WTC11 (cell line): ENCODE data around the gene GRAMD4. TPM values are rescaled to one million over a fixed set of nuclear protein-coding genes. Genes with fewer than 3 reads are reported as not detected.

ENCODE experiments used
- ATAC-seq: fragments of 200-7000 bp; cut with Tn5 transposase; 2 replicates; pipeline ENCODE4 v1.10.0; 2021; ENCODE audit warnings: mild to moderate bottlenecking, moderate library complexity
- CTCF ChIA-PET: fragments of 300-600 bp; sonication (Branson Sonifier 250); formaldehyde crosslinking; loops from one replicate; lab custom pipeline; 2021; ENCODE audit warnings: antibody characterized with exemption; lab: Charles Lee
- POLR2A ChIA-PET: fragments of 350-600 bp; sonication (Branson Sonifier 250); formaldehyde crosslinking; loops from one replicate; lab custom pipeline; 2021; ENCODE audit warnings: antibody characterized with exemption; lab: Charles Lee
- DNase-seq: peaks from one replicate; pipeline ENCODE4 v3.0.0; 2021; ENCODE audit warnings: low spot score
- H3K27ac Mint-ChIP-seq: 2 replicates; pipeline ENCODE4 v1.8.0; 2021; ENCODE audit warnings: mixed read lengths
- H3K27me3 Mint-ChIP-seq: 2 replicates; pipeline ENCODE4 v1.8.0; 2021; ENCODE audit warnings: low read depth, mild to moderate bottlenecking, moderate library complexity, mixed read lengths
- H3K36me3 Mint-ChIP-seq: 2 replicates; pipeline ENCODE4 v1.8.0; 2021; ENCODE audit warnings: mixed read lengths
- H3K4me1 Mint-ChIP-seq: 2 replicates; pipeline ENCODE4 v1.8.0; 2022; ENCODE audit warnings: mixed read lengths
- H3K4me3 Mint-ChIP-seq: 2 replicates; pipeline ENCODE4 v1.8.0; 2021; ENCODE audit warnings: mild to moderate bottlenecking, moderate library complexity, mixed read lengths
- H3K9me3 Mint-ChIP-seq: 2 replicates; pipeline ENCODE4 v1.8.0; 2021; ENCODE audit warnings: mixed read lengths
- ATF1 ChIP-seq: sonication (generic); formaldehyde crosslinking; IDR thresholded peaks from 2 replicates; pipeline ENCODE4 v1.8.1; 2023; ENCODE audit warnings: mild to moderate bottlenecking, moderate library complexity, missing genetic modification reagents
- CREM ChIP-seq: sonication (generic); formaldehyde crosslinking; IDR thresholded peaks from 2 replicates; pipeline ENCODE4 v1.8.1; 2022; ENCODE audit warnings: mild to moderate bottlenecking, missing genetic modification reagents, moderate library complexity
- FOXJ3 ChIP-seq: sonication (generic); formaldehyde crosslinking; IDR thresholded peaks from 2 replicates; pipeline ENCODE4 v1.9.0; 2021; ENCODE audit warnings: missing genetic modification reagents, mild to moderate bottlenecking, borderline replicate concordance
- HMGA2 ChIP-seq: fragments of 250-450 bp; sonication (Bioruptor Pico); IDR thresholded peaks from 2 replicates; pipeline ENCODE4 v1.4.0; 2021; ENCODE audit warnings: mild to moderate bottlenecking, moderate library complexity
- JAZF1 ChIP-seq: fragments of 250-450 bp; sonication (Bioruptor Pico); IDR thresholded peaks from 2 replicates; pipeline ENCODE4 v1.9.0; 2021; ENCODE audit warnings: moderate library complexity, mild to moderate bottlenecking, inconsistent platforms
- MYBL2 ChIP-seq: sonication (generic); formaldehyde crosslinking; IDR thresholded peaks from 2 replicates; pipeline ENCODE4 v1.8.1; 2023; ENCODE audit warnings: mild to moderate bottlenecking, moderate library complexity, missing genetic modification reagents
- NFYB ChIP-seq: sonication (generic); formaldehyde crosslinking; conservative IDR thresholded peaks from 2 replicates; pipeline ENCODE4 v1.8.0; 2022; ENCODE audit warnings: low read depth, missing genetic modification reagents
- NR3C1 ChIP-seq: sonication (generic); formaldehyde crosslinking; conservative IDR thresholded peaks from 2 replicates; pipeline ENCODE4 v1.8.1; 2023; ENCODE audit warnings: low read depth, mild to moderate bottlenecking, missing genetic modification reagents
- RELA ChIP-seq: sonication (generic); formaldehyde crosslinking; IDR thresholded peaks from 2 replicates; pipeline ENCODE4 v1.8.1; 2022; ENCODE audit warnings: missing genetic modification reagents, mild to moderate bottlenecking, borderline replicate concordance
- SMAD4 ChIP-seq: sonication (generic); formaldehyde crosslinking; IDR thresholded peaks from 2 replicates; pipeline ENCODE4 v1.8.0; 2022; ENCODE audit warnings: mild to moderate bottlenecking, missing genetic modification reagents
- SP1 ChIP-seq: sonication (generic); formaldehyde crosslinking; conservative IDR thresholded peaks from 2 replicates; pipeline ENCODE4 v1.8.1; 2022; ENCODE audit warnings: missing genetic modification reagents
- TP53 ChIP-seq: sonication (generic); formaldehyde crosslinking; IDR thresholded peaks from 2 replicates; pipeline ENCODE4 v1.8.1; 2023; ENCODE audit warnings: mild to moderate bottlenecking, missing genetic modification reagents
- ZBTB21 ChIP-seq: sonication (generic); formaldehyde crosslinking; IDR thresholded peaks from 2 replicates; pipeline ENCODE4 v1.8.1; 2023; ENCODE audit warnings: mild to moderate bottlenecking, missing genetic modification reagents, borderline replicate concordance
- ZNF121 ChIP-seq: sonication (generic); formaldehyde crosslinking; IDR thresholded peaks from 2 replicates; pipeline ENCODE4 v1.8.0; 2023; ENCODE audit warnings: missing genetic modification reagents
- ZNF416 ChIP-seq: fragments of 250-450 bp; sonication (Bioruptor Pico); IDR thresholded peaks from 2 replicates; pipeline ENCODE4 v1.9.0; 2021; ENCODE audit warnings: mild to moderate bottlenecking, inconsistent platforms
- ZNF423 ChIP-seq: fragments of 250-450 bp; sonication (Bioruptor Pico); IDR thresholded peaks from 2 replicates; pipeline ENCODE4 v2.1.2; 2022; ENCODE audit warnings: mild to moderate bottlenecking, moderate library complexity
- total RNA-seq: library from RNA; stranded (reverse); gene quantifications from 3 replicates; pipeline ENCODE4 v1.2.3, GENCODE V29; 2021
- TF ChIP-seq, protein P1 (sequence below): sonication (generic); formaldehyde crosslinking; IDR thresholded peaks from 2 replicates; pipeline ENCODE4 v1.8.1; 2022; ENCODE audit warnings: low read depth, mild to moderate bottlenecking, moderate library complexity, missing genetic modification reagents, borderline replicate concordance
- TF ChIP-seq, protein P2 (sequence below): sonication (generic); formaldehyde crosslinking; IDR thresholded peaks from 2 replicates; pipeline ENCODE4 v1.8.1; 2023; ENCODE audit warnings: mild to moderate bottlenecking, moderate library complexity, missing genetic modification reagents
- TF ChIP-seq, protein P3 (sequence below): fragments of 250-450 bp; sonication (Bioruptor Pico); IDR thresholded peaks from 2 replicates; pipeline ENCODE4 v1.9.0; 2021; ENCODE audit warnings: mild to moderate bottlenecking
- TF ChIP-seq, protein P4 (sequence below): sonication (generic); formaldehyde crosslinking; IDR thresholded peaks from 2 replicates; pipeline ENCODE4 v1.8.1; 2022; ENCODE audit warnings: mild to moderate bottlenecking, moderate library complexity, missing genetic modification reagents
- TF ChIP-seq, protein P5 (sequence below): fragments of 250-450 bp; sonication (Bioruptor Pico); IDR thresholded peaks from 2 replicates; pipeline ENCODE4 v1.8.0; 2021; ENCODE audit warnings: mild to moderate bottlenecking
- TF ChIP-seq, protein P6 (sequence below): sonication (generic); formaldehyde crosslinking; conservative IDR thresholded peaks from 2 replicates; pipeline ENCODE4 v1.8.1; 2023; ENCODE audit warnings: mild to moderate bottlenecking, low read depth, missing genetic modification reagents, moderate library complexity
- TF ChIP-seq, protein P7 (sequence below): sonication (generic); formaldehyde crosslinking; IDR thresholded peaks from 2 replicates; pipeline ENCODE4 v1.8.0; 2023; ENCODE audit warnings: missing genetic modification reagents

Gene GRAMD4
- total RNA-seq, 1 experiment from 2014 or later = 41.0 TPM

DNA sequence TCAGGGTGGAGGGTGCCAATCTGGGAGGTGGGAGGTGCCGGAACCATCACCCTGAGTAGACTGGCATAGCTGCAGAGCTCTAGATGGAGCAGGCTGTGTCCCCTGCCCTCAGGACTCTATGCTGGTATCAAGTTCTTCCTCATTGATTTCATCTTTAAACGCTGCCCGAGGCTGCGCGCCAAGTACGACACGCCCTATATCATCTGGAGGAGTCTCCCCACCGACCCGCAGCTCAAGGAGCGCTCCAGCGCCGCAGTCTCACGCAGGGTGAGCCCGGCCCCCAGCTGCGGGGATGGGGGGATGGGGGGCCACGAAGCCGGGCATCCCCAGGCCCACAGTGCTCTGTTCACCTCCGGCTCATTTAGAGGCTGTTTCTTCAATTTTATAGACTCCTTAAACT, 52.5 kb downstream of the GRAMD4 start (continued):
- no peak for TF ChIP-seq ZNF423 (CRISPR knock-in tag)
- TF ChIP-seq MYBL2 = no peak
- TF ChIP-seq CREM (CRISPR knock-in tag) = no peak
- TF ChIP-seq ZNF121 (CRISPR knock-in tag) = no peak
- TF ChIP-seq, protein P1, sequence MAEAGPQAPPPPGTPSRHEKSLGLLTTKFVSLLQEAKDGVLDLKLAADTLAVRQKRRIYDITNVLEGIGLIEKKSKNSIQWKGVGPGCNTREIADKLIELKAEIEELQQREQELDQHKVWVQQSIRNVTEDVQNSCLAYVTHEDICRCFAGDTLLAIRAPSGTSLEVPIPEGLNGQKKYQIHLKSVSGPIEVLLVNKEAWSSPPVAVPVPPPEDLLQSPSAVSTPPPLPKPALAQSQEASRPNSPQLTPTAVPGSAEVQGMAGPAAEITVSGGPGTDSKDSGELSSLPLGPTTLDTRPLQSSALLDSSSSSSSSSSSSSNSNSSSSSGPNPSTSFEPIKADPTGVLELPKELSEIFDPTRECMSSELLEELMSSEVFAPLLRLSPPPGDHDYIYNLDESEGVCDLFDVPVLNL (CRISPR knock-in tag) = no peak
- TF ChIP-seq, protein P2, sequence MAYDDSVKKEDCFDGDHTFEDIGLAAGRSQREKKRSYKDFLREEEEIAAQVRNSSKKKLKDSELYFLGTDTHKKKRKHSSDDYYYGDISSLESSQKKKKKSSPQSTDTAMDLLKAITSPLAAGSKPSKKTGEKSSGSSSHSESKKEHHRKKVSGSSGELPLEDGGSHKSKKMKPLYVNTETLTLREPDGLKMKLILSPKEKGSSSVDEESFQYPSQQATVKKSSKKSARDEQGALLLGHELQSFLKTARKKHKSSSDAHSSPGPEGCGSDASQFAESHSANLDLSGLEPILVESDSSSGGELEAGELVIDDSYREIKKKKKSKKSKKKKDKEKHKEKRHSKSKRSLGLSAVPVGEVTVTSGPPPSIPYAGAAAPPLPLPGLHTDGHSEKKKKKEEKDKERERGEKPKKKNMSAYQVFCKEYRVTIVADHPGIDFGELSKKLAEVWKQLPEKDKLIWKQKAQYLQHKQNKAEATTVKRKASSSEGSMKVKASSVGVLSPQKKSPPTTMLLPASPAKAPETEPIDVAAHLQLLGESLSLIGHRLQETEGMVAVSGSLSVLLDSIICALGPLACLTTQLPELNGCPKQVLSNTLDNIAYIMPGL = no peak
- TF ChIP-seq, protein P3, sequence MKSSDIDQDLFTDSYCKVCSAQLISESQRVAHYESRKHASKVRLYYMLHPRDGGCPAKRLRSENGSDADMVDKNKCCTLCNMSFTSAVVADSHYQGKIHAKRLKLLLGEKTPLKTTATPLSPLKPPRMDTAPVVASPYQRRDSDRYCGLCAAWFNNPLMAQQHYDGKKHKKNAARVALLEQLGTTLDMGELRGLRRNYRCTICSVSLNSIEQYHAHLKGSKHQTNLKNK = no peak

DNA sequence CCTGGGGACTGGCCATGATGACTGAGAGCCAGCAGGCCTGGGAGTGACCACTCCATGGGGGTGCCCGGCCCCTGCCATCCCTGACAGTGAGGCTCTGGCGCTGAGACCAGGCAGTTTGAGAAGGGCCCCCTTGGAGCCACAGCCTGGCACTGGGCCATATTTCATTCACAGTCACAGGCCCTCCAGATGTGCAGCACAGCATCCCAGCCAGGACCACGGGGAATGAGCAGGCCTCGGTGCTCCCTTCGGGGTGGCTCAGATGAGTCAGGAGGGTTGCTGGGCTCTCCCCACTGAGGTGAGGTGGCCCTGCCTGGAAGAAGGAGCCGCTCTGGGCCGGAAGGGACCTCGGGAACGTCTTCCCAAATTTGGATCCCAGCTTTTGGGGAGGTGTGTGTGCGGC, 53.0 kb downstream of the GRAMD4 start:
- Mint-ChIP-seq H3K36me3 (peaks cover 3% of the 10 kb centered on the region; the same call in 1 of the 2 replicates), H3K9me3 (no peaks in the 10 kb centered on the region), H3K4me1 (no peaks in the 10 kb centered on the region), H3K4me3 (no peak overlapping the region), H3K27ac (peak overlapping the region; percentile 23; the same call in 1 of the 2 replicates), H3K27me3 (no peaks in the 10 kb centered on the region)
- TF ChIP-seq FOXJ3 (CRISPR knock-in tag) (no peak), ZNF416 (no peak), NFYB (CRISPR knock-in tag) (no peak), ATF1 (CRISPR knock-in tag) (no peak), NR3C1 (CRISPR knock-in tag) (no peak)
- TF ChIP-seq, protein P2 = no peak
- TF ChIP-seq, protein P4, sequence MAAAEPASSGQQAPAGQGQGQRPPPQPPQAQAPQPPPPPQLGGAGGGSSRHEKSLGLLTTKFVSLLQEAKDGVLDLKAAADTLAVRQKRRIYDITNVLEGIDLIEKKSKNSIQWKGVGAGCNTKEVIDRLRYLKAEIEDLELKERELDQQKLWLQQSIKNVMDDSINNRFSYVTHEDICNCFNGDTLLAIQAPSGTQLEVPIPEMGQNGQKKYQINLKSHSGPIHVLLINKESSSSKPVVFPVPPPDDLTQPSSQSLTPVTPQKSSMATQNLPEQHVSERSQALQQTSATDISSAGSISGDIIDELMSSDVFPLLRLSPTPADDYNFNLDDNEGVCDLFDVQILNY = no peak
- DNase-seq = no peak
- ATAC-seq = no peak
- ChIA-PET POLR2A (no interaction called here), CTCF (interaction anchor here (4.9 kb wide), 1 partner anchor 110 kb away, joined by 24 read pairs; no protein-coding TSS in a partner anchor)

DNA sequence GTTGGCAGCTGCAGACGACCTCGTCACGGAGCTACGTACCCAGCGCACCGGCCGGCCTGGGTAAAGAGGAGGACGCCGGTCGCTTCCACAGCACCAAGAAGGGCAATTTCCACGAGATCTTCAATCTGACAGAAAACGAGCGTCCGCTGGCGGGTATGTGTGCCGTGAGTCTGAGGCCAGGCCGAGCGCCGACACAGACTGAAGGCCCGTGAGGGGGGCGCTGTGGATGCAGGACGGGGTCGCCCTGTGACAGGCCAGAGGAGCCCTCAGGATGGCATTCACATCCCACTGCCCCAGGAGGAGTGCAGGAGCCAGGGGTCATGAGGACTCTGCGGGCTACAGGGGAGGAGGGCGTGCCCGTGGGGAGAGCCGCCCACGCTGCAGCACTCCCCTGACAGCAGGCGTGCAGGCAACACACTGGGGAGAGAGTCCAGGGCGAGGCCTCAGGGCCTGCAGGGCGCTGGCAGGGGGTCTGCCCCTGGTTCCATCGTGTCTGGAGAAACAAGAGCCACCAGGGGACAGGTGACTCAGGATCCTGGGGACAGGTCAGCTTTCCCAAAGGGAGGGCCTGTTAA, 53.6 kb downstream of the GRAMD4 start:
- ATAC-seq = no peak
- Mint-ChIP-seq H3K4me1 (no peaks in the 10 kb centered on the region), H3K27ac (peak overlapping the region; percentile 23; the same call in 1 of the 2 replicates), H3K4me3 (no peak overlapping the region), H3K36me3 (peaks cover 2% of the 10 kb centered on the region; the same call in 1 of the 2 replicates), H3K27me3 (no peaks in the 10 kb centered on the region), H3K9me3 (no peaks in the 10 kb centered on the region)
- POLR2A ChIA-PET = no interaction called here
- CTCF ChIA-PET = interaction anchor here (4.9 kb wide), 1 partner anchor 110 kb away, joined by 24 read pairs; no protein-coding TSS in a partner anchor
- TF ChIP-seq NR3C1 (CRISPR knock-in tag) (no peak), SMAD4 (no peak), TP53 (CRISPR knock-in tag) (no peak), SP1 (CRISPR knock-in tag) (no peak), ZBTB21 (CRISPR knock-in tag) (no peak), RELA (CRISPR knock-in tag) (no peak), ATF1 (CRISPR knock-in tag) (no peak), ZNF121 (CRISPR knock-in tag) (no peak), JAZF1 (CRISPR knock-in tag) (no peak), HMGA2 (CRISPR knock-in tag) (no peak)
- TF ChIP-seq, protein P5, sequence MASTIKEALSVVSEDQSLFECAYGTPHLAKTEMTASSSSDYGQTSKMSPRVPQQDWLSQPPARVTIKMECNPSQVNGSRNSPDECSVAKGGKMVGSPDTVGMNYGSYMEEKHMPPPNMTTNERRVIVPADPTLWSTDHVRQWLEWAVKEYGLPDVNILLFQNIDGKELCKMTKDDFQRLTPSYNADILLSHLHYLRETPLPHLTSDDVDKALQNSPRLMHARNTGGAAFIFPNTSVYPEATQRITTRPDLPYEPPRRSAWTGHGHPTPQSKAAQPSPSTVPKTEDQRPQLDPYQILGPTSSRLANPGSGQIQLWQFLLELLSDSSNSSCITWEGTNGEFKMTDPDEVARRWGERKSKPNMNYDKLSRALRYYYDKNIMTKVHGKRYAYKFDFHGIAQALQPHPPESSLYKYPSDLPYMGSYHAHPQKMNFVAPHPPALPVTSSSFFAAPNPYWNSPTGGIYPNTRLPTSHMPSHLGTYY (CRISPR knock-in tag) = no peak
- TF ChIP-seq, protein P6, sequence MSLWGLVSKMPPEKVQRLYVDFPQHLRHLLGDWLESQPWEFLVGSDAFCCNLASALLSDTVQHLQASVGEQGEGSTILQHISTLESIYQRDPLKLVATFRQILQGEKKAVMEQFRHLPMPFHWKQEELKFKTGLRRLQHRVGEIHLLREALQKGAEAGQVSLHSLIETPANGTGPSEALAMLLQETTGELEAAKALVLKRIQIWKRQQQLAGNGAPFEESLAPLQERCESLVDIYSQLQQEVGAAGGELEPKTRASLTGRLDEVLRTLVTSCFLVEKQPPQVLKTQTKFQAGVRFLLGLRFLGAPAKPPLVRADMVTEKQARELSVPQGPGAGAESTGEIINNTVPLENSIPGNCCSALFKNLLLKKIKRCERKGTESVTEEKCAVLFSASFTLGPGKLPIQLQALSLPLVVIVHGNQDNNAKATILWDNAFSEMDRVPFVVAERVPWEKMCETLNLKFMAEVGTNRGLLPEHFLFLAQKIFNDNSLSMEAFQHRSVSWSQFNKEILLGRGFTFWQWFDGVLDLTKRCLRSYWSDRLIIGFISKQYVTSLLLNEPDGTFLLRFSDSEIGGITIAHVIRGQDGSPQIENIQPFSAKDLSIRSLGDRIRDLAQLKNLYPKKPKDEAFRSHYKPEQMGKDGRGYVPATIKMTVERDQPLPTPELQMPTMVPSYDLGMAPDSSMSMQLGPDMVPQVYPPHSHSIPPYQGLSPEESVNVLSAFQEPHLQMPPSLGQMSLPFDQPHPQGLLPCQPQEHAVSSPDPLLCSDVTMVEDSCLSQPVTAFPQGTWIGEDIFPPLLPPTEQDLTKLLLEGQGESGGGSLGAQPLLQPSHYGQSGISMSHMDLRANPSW (CRISPR knock-in tag) = no peak
- TF ChIP-seq, protein P7, sequence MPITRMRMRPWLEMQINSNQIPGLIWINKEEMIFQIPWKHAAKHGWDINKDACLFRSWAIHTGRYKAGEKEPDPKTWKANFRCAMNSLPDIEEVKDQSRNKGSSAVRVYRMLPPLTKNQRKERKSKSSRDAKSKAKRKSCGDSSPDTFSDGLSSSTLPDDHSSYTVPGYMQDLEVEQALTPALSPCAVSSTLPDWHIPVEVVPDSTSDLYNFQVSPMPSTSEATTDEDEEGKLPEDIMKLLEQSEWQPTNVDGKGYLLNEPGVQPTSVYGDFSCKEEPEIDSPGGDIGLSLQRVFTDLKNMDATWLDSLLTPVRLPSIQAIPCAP (CRISPR knock-in tag) = no peak
- no peak for DNase-seq
